Fibroblast of peridontal ligament (primary cell): ENCODE results near the gene XAGE1A.
"Not testable (repeated sequence)": the region's sequence is repeated elsewhere in the genome, so short reads cannot be mapped to it uniquely, and the experiment has no call there.

Source experiments
- DNase-seq: peaks from one replicate; pipeline ENCODE4 v3.0.0-alpha.2; 2010; ENCODE audit errors: extremely low read depth

Gene XAGE1A, protein sequence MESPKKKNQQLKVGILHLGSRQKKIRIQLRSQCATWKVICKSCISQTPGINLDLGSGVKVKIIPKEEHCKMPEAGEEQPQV

GRCh38 chrX:52495545-52496418, at the start of gene XAGE1A:
Gene XAGE1A, plus strand, starts transcription at chrX:52495808. Its CDS starts 1,554 bp downstream, at chrX:52497362.
- DNase-seq, result not testable (repeated sequence)

DNA sequence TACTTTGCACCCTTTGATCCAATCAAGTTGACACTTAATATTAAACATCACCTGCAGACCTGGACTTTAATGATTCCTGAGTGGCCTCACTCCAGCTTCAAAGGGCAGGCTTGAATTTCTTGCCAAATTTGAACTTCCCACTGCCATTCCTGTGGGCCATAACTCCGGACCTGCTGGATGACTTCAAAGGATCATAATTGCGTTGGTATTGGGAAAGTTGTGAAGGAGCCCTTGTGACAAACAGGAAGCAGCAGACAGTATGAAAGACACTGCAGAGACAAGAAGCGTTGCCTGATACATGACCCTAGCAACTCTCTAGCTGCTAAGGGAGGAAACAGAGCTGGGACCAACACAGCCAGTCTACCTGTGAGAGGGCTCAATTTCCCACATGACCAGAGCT, 43.6 kb upstream of the XAGE1A start:
- not testable (repeated sequence) for DNase-seq

DNA sequence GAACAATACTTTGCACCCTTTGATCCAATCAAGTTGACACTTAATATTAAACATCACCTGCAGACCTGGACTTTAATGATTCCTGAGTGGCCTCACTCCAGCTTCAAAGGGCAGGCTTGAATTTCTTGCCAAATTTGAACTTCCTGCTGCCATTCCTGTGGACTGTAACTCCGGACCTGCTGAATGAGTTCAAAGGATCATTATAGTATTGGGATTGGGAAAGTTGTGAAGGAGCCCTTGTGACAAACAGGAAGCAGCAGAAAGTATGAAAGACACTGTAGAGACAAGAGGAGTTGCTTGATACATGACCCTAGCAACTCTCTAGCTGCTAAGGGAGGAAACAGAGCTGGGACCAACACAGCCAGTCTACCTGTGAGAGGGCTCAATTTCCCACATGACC, 24.3 kb upstream of the XAGE1A start:
- DNase-seq, result not testable (repeated sequence)

DNA sequence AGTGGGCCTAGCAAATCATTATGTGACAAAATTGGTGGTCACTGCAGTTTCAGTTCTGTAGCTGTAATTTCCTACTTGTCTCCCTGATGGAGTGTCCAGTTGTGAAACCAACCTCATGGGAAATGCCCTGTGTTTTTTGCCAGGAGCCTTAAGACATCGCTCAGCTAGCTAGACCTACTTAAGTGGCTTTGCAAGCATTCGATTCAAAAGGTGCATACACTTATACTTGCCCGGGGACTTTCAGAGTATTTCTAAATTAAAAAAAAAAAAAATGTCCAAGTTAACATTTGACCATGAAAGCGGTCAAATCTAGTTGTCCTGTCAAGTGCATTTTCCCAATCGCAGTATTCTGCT, 788 bp downstream of the XAGE1A start:
- DNase-seq, result not testable (repeated sequence)

DNA sequence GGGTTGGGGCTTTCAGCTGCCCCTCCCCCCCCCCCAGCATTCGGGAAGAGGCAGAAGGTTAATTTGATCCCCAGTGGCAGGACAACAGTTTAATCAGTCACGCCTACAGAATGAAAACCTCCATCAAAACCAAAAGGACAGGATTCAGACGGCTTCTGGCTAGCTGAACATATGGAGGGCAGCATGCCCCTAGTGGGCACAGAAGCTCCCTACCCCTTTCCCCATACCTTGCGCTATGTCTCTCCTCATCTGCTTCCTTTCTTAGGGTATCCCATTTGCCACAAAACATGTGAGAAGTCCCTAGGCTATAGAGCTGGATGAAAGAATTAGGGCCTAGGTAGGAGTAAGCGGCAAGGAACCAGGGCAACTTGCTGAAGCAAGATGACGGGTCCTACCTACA, 5.8 kb downstream of the XAGE1A start:
- DNase-seq, result not testable (repeated sequence)

DNA sequence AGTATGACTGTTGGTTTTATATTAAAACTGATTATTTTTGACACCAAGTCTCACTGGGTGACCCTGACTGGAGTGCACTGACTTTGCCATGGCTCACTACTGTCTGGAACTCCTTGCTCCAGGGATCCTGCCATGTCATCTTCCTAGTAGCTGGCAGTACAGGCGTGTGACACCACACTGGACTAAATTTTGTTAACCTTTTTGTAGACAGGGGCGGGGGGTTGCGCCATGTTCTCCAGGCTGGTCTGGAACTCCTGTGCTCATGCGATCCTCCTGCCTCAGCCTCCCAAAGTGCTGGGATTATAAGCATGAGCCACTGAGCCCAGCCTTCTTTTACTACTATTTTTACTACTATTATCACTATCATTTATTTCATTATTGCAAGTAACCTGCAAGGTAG, 8.9 kb downstream of the XAGE1A start:
- DNase-seq, result no peak

DNA sequence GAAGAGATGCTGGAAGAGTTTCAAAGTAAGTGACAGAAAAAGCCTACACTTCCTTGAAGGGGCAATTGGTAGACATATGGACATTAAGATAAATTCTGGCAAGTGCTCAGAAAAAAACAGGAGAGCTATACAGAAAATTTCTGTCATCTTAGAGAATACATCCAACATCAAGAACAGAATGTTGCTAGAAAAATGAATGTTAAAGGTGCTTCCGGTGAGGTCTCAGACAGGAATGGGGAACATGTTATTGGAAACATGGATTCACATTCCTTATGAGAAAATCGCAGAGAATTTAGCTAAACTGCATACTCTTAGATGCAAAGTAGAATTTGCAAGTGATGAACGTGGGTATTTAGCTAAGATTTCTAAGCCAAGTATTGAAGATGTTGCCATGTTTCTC, 11.7 kb downstream of the XAGE1A start:
- no peak for DNase-seq

DNA sequence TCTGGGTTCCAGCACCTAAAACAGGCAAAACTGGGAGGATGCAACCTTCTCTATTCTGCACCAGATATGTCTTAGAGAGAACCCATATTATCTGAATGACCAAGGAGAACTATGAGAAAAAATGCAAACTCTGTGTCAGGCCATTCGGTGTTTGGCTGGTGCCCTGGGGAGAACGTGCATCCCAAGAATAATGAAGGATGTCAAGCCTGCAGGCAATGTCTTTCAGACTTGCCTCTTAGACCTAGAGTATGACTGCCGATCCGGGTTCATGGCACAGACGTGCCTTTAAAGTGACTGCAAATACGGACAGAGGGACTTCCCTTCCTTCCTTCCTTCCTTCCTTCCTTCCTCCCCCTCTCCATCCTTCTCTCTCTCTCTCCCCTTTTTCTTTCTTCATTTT, 14.3 kb downstream of the XAGE1A start:
- no peak for DNase-seq

- not testable (repeated sequence) for DNase-seq
Observed at GRCh38 chrX:52511126-52511525, 15.5 kb downstream of the XAGE1A start.

DNA sequence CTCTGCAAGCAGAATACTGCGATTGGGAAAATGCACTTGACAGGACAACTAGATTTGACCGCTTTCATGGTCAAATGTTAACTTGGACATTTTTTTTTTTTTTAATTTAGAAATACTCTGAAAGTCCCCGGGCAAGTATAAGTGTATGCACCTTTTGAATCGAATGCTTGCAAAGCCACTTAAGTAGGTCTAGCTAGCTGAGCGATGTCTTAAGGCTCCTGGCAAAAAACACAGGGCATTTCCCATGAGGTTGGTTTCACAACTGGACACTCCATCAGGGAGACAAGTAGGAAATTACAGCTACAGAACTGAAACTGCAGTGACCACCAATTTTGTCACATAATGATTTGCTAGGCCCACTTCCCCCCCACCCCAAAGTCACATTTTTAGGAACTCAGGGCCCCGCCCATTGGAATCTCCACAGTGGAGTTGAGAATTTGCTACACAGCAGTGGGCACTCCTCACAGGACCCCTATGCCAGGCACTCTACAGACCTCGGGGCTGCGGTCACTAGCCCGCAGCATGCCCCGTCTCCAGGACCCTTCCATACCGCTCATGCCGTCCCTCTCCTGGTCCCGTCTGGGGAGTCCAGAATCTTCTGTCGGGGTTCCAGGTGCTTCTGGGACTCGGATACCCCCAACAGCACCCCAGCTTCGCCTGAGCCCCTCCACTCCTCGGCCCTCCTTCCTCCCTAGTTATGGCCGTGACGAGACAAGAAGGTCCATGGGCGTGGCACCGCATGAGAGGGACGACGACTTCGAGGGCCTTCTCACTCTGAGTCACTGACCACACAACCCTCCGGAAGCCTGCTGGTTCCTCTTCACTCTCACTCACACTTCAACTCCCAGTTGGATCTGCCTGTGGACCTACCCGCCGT, 20.7 kb downstream of the XAGE1A start:
- DNase-seq, result not testable (repeated sequence)

- not testable (repeated sequence) for DNase-seq
Observed at GRCh38 chrX:52516987-52517325, 21.3 kb downstream of the XAGE1A start, which contains the start of gene XAGE1B. Gene XAGE1B, minus strand, starts transcription at chrX:52517063. Its CDS starts 1,536 bp downstream, at chrX:52515527.

DNA sequence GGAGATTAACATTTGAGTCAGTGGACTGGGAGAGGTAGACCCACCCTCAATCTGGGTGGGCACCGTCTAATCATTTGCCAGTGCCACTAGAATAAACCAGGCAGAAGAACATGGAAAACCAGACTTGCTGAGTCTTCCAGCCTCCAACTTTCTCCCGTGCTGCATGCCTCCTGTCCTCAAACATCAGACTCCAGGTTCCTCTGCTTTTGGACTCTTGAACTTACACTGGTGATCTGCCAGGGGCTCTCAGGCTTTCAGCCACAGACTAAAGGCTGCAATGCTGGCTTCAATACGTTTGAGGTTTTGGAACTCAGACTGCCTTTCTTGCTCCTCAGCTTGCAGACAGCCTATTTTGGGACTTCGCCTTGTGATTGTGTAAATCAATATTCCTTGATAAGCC, 45.4 kb downstream of the XAGE1A start:
- not testable (repeated sequence) for DNase-seq

- no peak for DNase-seq
Observed at GRCh38 chrX:52542311-52542710, 46.7 kb downstream of the XAGE1A start.

GRCh38 chrX:52544147-52544840, 48.7 kb downstream of the XAGE1A start:
- no peak for DNase-seq

- DNase-seq, result not testable (repeated sequence)
Observed at GRCh38 chrX:52548769-52549168, 53.2 kb downstream of the XAGE1A start.
